Stimulated activated memory B cell treated with anti-CD40 and anti-IgM and Interleukin-4, amounts not matched to agents 10 μg/mL and 1 μg/mL and 100 μg/mL, for 72 hours (primary cell): ENCODE measurements around the gene NAP1L3.

Source experiments
- ATAC-seq: fragments of 150-1000 bp; cut with Tn5 transposase; 2 replicates; pipeline ENCODE4 v1.10.0; 2021
- H3K27ac Mint-ChIP-seq: one replicate; pipeline ENCODE4 v1.8.0; 2022; ENCODE audit warnings: mild to moderate bottlenecking, mixed read lengths
- H3K27me3 Mint-ChIP-seq: one replicate; pipeline ENCODE4 v1.8.0; 2022; ENCODE audit warnings: mixed read lengths
- H3K36me3 Mint-ChIP-seq: one replicate; pipeline ENCODE4 v1.8.0; 2022; ENCODE audit warnings: mixed read lengths
- H3K4me1 Mint-ChIP-seq: one replicate; pipeline ENCODE4 v1.8.0; 2022; ENCODE audit warnings: mixed read lengths
- H3K4me3 Mint-ChIP-seq: one replicate; pipeline ENCODE4 v1.8.0; 2022; ENCODE audit warnings: mild to moderate bottlenecking, moderate library complexity, mixed read lengths
- H3K9me3 Mint-ChIP-seq: one replicate; pipeline ENCODE4 v1.8.0; 2022; ENCODE audit warnings: mixed read lengths

Gene NAP1L3

GRCh38 chrX:93673056-93673868 lies at the start of gene NAP1L3:
NAP1L3 (minus strand) TSS chrX:93673578; CDS start chrX:93673304, 274 bp downstream.
- peak; percentile 71 for ATAC-seq
- H3K4me3 Mint-ChIP-seq: peak within 1 kb of the TSS; percentile 81
- peaks cover 10% of the 10 kb centered on the region for H3K27me3 Mint-ChIP-seq
- no peaks in the 10 kb centered on the region for H3K9me3 Mint-ChIP-seq
- H3K4me1 Mint-ChIP-seq: peaks cover 8% of the 10 kb centered on the region
- H3K27ac Mint-ChIP-seq: peak within 1 kb of the TSS; percentile 19
- no peaks in the 10 kb centered on the region for H3K36me3 Mint-ChIP-seq

- no peaks in the 10 kb centered on the region for H3K27me3 Mint-ChIP-seq
- H3K27ac Mint-ChIP-seq: no peak overlapping the region
- H3K36me3 Mint-ChIP-seq: no peaks in the 10 kb centered on the region
- no peaks in the 10 kb centered on the region for H3K4me1 Mint-ChIP-seq
- H3K9me3 Mint-ChIP-seq: no peaks in the 10 kb centered on the region
- ATAC-seq: no peak
- no peak overlapping the region for H3K4me3 Mint-ChIP-seq
Observed at GRCh38 chrX:93711076-93711475, 37.7 kb upstream of the NAP1L3 start.

- Mint-ChIP-seq H3K27me3 (no peaks in the 10 kb centered on the region), H3K9me3 (no peaks in the 10 kb centered on the region), H3K4me1 (no peaks in the 10 kb centered on the region), H3K4me3 (no peak overlapping the region), H3K36me3 (no peaks in the 10 kb centered on the region), H3K27ac (no peak overlapping the region)
- ATAC-seq: no peak
Observed at GRCh38 chrX:93703701-93704100, 30.3 kb upstream of the NAP1L3 start.

- no peak overlapping the region for H3K4me3 Mint-ChIP-seq
- no peaks in the 10 kb centered on the region for H3K27me3 Mint-ChIP-seq
- H3K9me3 Mint-ChIP-seq: no peaks in the 10 kb centered on the region
- no peaks in the 10 kb centered on the region for H3K4me1 Mint-ChIP-seq
- no peak overlapping the region for H3K27ac Mint-ChIP-seq
- H3K36me3 Mint-ChIP-seq: no peaks in the 10 kb centered on the region
- no peak for ATAC-seq
Observed at GRCh38 chrX:93695981-93696380, 22.6 kb upstream of the NAP1L3 start.

- Mint-ChIP-seq H3K27ac (peak within 1 kb of the TSS; percentile 19), H3K36me3 (no peaks in the 10 kb centered on the region), H3K9me3 (no peaks in the 10 kb centered on the region), H3K4me1 (peaks cover 8% of the 10 kb centered on the region), H3K4me3 (peak within 1 kb of the TSS; percentile 81), H3K27me3 (peaks cover 10% of the 10 kb centered on the region)
- no peak for ATAC-seq
Observed at GRCh38 chrX:93673869-93674271, 492 bp upstream of the NAP1L3 start, which contains the start of gene FAM133A. FAM133A (plus strand) TSS chrX:93674206; CDS start chrX:93709420, 35,214 bp downstream.

- Mint-ChIP-seq H3K36me3 (no peaks in the 10 kb centered on the region), H3K4me3 (no peak overlapping the region), H3K27ac (no peak overlapping the region), H3K4me1 (no peaks in the 10 kb centered on the region), H3K27me3 (no peaks in the 10 kb centered on the region), H3K9me3 (peaks cover 4% of the 10 kb centered on the region)
- no peak for ATAC-seq
Observed at GRCh38 chrX:93660575-93660974, 12.8 kb downstream of the NAP1L3 start.

GRCh38 chrX:93649381-93649780 lies 24.0 kb downstream of the NAP1L3 start:
- no peak overlapping the region for H3K4me3 Mint-ChIP-seq
- H3K27ac Mint-ChIP-seq: no peak overlapping the region
- peaks cover 8% of the 10 kb centered on the region for H3K9me3 Mint-ChIP-seq
- no peaks in the 10 kb centered on the region for H3K36me3 Mint-ChIP-seq
- no peaks in the 10 kb centered on the region for H3K4me1 Mint-ChIP-seq
- no peak for ATAC-seq
- H3K27me3 Mint-ChIP-seq: no peaks in the 10 kb centered on the region

- no peak overlapping the region for H3K27ac Mint-ChIP-seq
- peaks cover 3% of the 10 kb centered on the region for H3K9me3 Mint-ChIP-seq
- no peak for ATAC-seq
- no peaks in the 10 kb centered on the region for H3K27me3 Mint-ChIP-seq
- H3K36me3 Mint-ChIP-seq: no peaks in the 10 kb centered on the region
- no peak overlapping the region for H3K4me3 Mint-ChIP-seq
- no peaks in the 10 kb centered on the region for H3K4me1 Mint-ChIP-seq
Observed at GRCh38 chrX:93637591-93637990, 35.8 kb downstream of the NAP1L3 start.
